ENCODE results near the gene CALHM5. TPM values are rescaled to one million over a fixed set of nuclear protein-coding genes. Genes with fewer than 3 reads are reported as not detected.
A peak's percentile ranks its signal among the peaks of the same experiment; 100 is the strongest.

CALHM5 gene
- total and polyA plus RNA-seq, 9 donors = 0.20 to 3.2 (median 0.70) TPM

- Histone ChIP-seq H3K27ac (no peak overlapping the region), H3K36me3 (no peaks in the 10 kb centered on the region), H3K9me3 (no peaks in the 10 kb centered on the region), H3K4me1 (ENCODE audit: insufficient read depth) (no peaks in the 10 kb centered on the region), H3K4me3 (no peak overlapping the region), H3K27me3 (no peaks in the 10 kb centered on the region)
- intact Hi-C loops (cut with DNase I) = loop anchor here in 2 of 4 donors (5.0 to 10.0 kb wide), 2 partner anchors 287 to 289 kb away; partner anchors contain the start of gene TSPYL1 (in 2 of the 2)
- no peak for TF ChIP-seq POLR2A (IDR thresholded peaks at IDR 0.05)
- DNase-seq = no peak
- WGBS, 3 donors = 86 to 92% (median 91%) methylated on average over 9 of the region's 9 CpGs
Observed at GRCh38 chr6:116563830-116564229, 52.4 kb downstream of the CALHM5 start.

- intact Hi-C loops (cut with DNase I) = loop anchor here in 2 of 4 donors (5.0 to 10.0 kb wide), 2 partner anchors 287 to 290 kb away; partner anchors contain the start of gene TSPYL1 (in 2 of the 2)
- 76 to 82% (median 79%) methylated on average over 7 of the region's 7 CpGs for WGBS, 3 donors
- DNase-seq = no peak
Observed at GRCh38 chr6:116564311-116564710, 52.9 kb downstream of the CALHM5 start.

GRCh38 chr6:116564921-116565872 lies 53.8 kb downstream of the CALHM5 start:
- DNase-seq = peak in 4 of 5 donors; percentile 13 to 47 (median 32)
- WGBS, 3 donors = 48 to 60% (median 49%) methylated on average over 42 of the region's 42 CpGs
- H3K27ac ChIP-seq = no peak overlapping the region

More at GRCh38 chr6:116564311-116564710, 52.9 kb downstream of the CALHM5 start:
- H3K9me3 ChIP-seq = no peaks in the 10 kb centered on the region
- H3K4me1 ChIP-seq (ENCODE audit: insufficient read depth) = no peaks in the 10 kb centered on the region
- no peak overlapping the region for H3K4me3 ChIP-seq
- H3K36me3 ChIP-seq = no peaks in the 10 kb centered on the region
- H3K27me3 ChIP-seq = no peaks in the 10 kb centered on the region
- no peak overlapping the region for H3K27ac ChIP-seq
- TF ChIP-seq POLR2A (IDR thresholded peaks at IDR 0.05) (no peak), EP300 (IDR thresholded peaks at IDR 0.05) (no peak), CTCF (IDR thresholded peaks at IDR 0.05) (no peak)

GRCh38 chr6:116568111-116568510 lies 56.7 kb downstream of the CALHM5 start:
- peaks cover 2% of the 10 kb centered on the region for H3K4me1 ChIP-seq (ENCODE audit: insufficient read depth)
- no peak overlapping the region for H3K4me3 ChIP-seq

More at GRCh38 chr6:116564921-116565872, 53.8 kb downstream of the CALHM5 start:
- H3K9me3 ChIP-seq = no peaks in the 10 kb centered on the region
- no peaks in the 10 kb centered on the region for H3K4me1 ChIP-seq (ENCODE audit: insufficient read depth)
- no peak for TF ChIP-seq POLR2A (IDR thresholded peaks at IDR 0.05)
- TF ChIP-seq CTCF (IDR thresholded peaks at IDR 0.05) = no peak
- TF ChIP-seq EP300 (IDR thresholded peaks at IDR 0.05) = no peak
- no peaks in the 10 kb centered on the region for H3K36me3 ChIP-seq
- intact Hi-C loops (cut with DNase I) = loop anchor here in 2 of 4 donors (5.0 to 10.0 kb wide), 2 partner anchors 288 to 290 kb away; partner anchors contain the start of gene TSPYL1 (in 2 of the 2)
- no peaks in the 10 kb centered on the region for H3K27me3 ChIP-seq
- H3K4me3 ChIP-seq = no peak overlapping the region

More at GRCh38 chr6:116568111-116568510, 56.7 kb downstream of the CALHM5 start:
- no peaks in the 10 kb centered on the region for H3K36me3 ChIP-seq
- no peaks in the 10 kb centered on the region for H3K9me3 ChIP-seq
- DNase-seq = no peak
- H3K27me3 ChIP-seq = no peaks in the 10 kb centered on the region
- intact Hi-C loops (cut with DNase I) = loop anchor here in 1 of 4 donors (10.0 kb wide), 1 partner anchor 293 kb away; the partner anchor contains the start of gene TSPYL1
- TF ChIP-seq EP300 (IDR thresholded peaks at IDR 0.05) = no peak
- TF ChIP-seq CTCF (IDR thresholded peaks at IDR 0.05) = no peak
- TF ChIP-seq POLR2A (IDR thresholded peaks at IDR 0.05) = no peak
- H3K27ac ChIP-seq = no peak overlapping the region
